CD4-positive, alpha-beta T cell (primary cell): Measurements from ENCODE around the gene DEDD2. TPM values are rescaled to one million over a fixed set of nuclear protein-coding genes. Genes with fewer than 3 reads are reported as not detected.
A peak's percentile ranks its signal among the peaks of the same experiment; 100 is the strongest.

Source experiments
- ATAC-seq: fragments of 200-7000 bp; cut with Tn5 transposase; one replicate; pipeline ENCODE4 v1.10.0; 2022; ENCODE audit warnings: mild to moderate bottlenecking; ENCODE audit not compliant: poor library complexity
- CTCF ChIA-PET: fragments of 350-600 bp; sonication (Branson Sonifier 250); formaldehyde crosslinking; loops from one replicate; lab custom pipeline; 2021; ENCODE audit warnings: antibody characterized with exemption, inconsistent platforms; lab: Charles Lee
- POLR2A ChIA-PET: fragments of 350-600 bp; sonication (Branson Sonifier 250); formaldehyde crosslinking; loops from one replicate; lab custom pipeline; 2021; ENCODE audit warnings: antibody characterized with exemption, inconsistent platforms; lab: Charles Lee
- DNase-seq, 14 experiments: peaks; one replicate each; pipeline ENCODE4 v3.0.0-alpha.2; 2013 to 2020; ENCODE audit warnings: mixed read lengths in 2 of 14
- H3K27ac ChIP-seq, 2 donors: one replicate each; pipeline versions ENCODE4 v1.5.1 to v1.7.0; 2013; ENCODE audit warnings: low read length in 2 of 2, low read depth in 1 of 2, mild to moderate bottlenecking in 1 of 2
- H3K27me3 ChIP-seq, 2 experiments: 1 replicate in 1 of 2; 2 replicates in 1 of 2; pipeline versions ENCODE4 v1.6.1 to v1.7.0; 2013; ENCODE audit warnings: low read length in 2 of 2, control low read depth in 1 of 2, mild to moderate bottlenecking in 1 of 2, moderate library complexity in 1 of 2; ENCODE audit not compliant: insufficient read depth in 2 of 2, control insufficient read depth in 1 of 2
- H3K36me3 ChIP-seq: one replicate; pipeline ENCODE4 v1.6.1; 2013; ENCODE audit warnings: low read length, control low read depth; ENCODE audit not compliant: insufficient read depth
- H3K4me1 ChIP-seq: one replicate; pipeline ENCODE4 v1.6.1; 2013; ENCODE audit warnings: low read length, control low read depth; ENCODE audit not compliant: insufficient read depth
- H3K4me3 ChIP-seq: one replicate; pipeline ENCODE4 v1.5.1; 2013; ENCODE audit warnings: mild to moderate bottlenecking, low read length, moderate library complexity
- H3K9me3 ChIP-seq, 2 experiments: 1 replicate in 1 of 2; 2 replicates in 1 of 2; pipeline versions ENCODE4 v1.6.1 to v1.7.0; 2013; ENCODE audit warnings: low read length in 2 of 2, mild to moderate bottlenecking in 2 of 2, control low read depth in 1 of 2, moderate library complexity in 1 of 2; ENCODE audit not compliant: control insufficient read depth in 1 of 2, insufficient read depth in 1 of 2
- H3K27ac Mint-ChIP-seq: one replicate; pipeline ENCODE4 v1.8.0; 2020; ENCODE audit warnings: mixed read lengths
- H3K27me3 Mint-ChIP-seq: one replicate; pipeline ENCODE4 v1.8.0; 2021; ENCODE audit warnings: mixed read lengths
- H3K36me3 Mint-ChIP-seq: one replicate; pipeline ENCODE4 v1.8.0; 2021; ENCODE audit warnings: low read depth, mixed read lengths
- H3K4me1 Mint-ChIP-seq: one replicate; pipeline ENCODE4 v1.8.0; 2021; ENCODE audit warnings: low read depth, mixed read lengths
- H3K4me3 Mint-ChIP-seq: one replicate; pipeline ENCODE4 v1.8.0; 2020; ENCODE audit warnings: mild to moderate bottlenecking, mixed read lengths
- H3K9me3 Mint-ChIP-seq: one replicate; pipeline ENCODE4 v1.8.0; 2020; ENCODE audit warnings: mixed read lengths
- CTCF ChIP-seq: fragments of 200-600 bp; IDR thresholded peaks from one replicate; pipeline ENCODE4 v1.8.0; 2022; ENCODE audit warnings: antibody characterized with exemption, mild to moderate bottlenecking
- intact Hi-C, 2 experiments: fragments of 100-400 bp; cut with DNase I in 1 of 2; cut with micrococcal nuclease in 1 of 2; formaldehyde crosslinking; loops; one replicate each; pipeline versions ENCODE4 v1.15.1 to v1.9.0; 2023 to 2025; cut with DNase I, micrococcal nuclease
- total RNA-seq, 174 experiments: library from RNA in 2 of 174; stranded (reverse) in 2 of 174; gene quantifications; one replicate each; pipeline ENCODE4 v1.2.3 and lab custom pipeline; 2021 to 2026

Gene DEDD2
- total RNA-seq, 2 experiments from 2014 or later, result 96.5 to 103 TPM

GRCh38 chr19:42174188-42174587, 43.3 kb downstream of the DEDD2 start:
- Mint-ChIP-seq H3K36me3 (no peaks in the 10 kb centered on the region), H3K4me1 (peaks cover 13% of the 10 kb centered on the region), H3K27me3 (peaks cover 26% of the 10 kb centered on the region), H3K9me3 (no peaks in the 10 kb centered on the region), H3K4me3 (peak overlapping the region; percentile 44), H3K27ac (no peak overlapping the region)
- POLR2A ChIA-PET, result interaction anchor here (1.0 kb wide), 1 partner anchor 41 kb away, joined by 4 read pairs; no protein-coding TSS in a partner anchor
- intact Hi-C loops, result no loop called here
- ATAC-seq (no peak), DNase-seq (no peak)
- H3K27me3 ChIP-seq, result peaks cover 29% of the 10 kb centered on the region in 2 experiments
- H3K4me3 ChIP-seq, result no peak overlapping the region
- no peaks in the 10 kb centered on the region for H3K36me3 ChIP-seq
- H3K27ac ChIP-seq, result no peak overlapping the region
- H3K9me3 ChIP-seq, result no peaks in the 10 kb centered on the region
- CTCF ChIA-PET, result no interaction called here
- no peak for TF ChIP-seq CTCF
- H3K4me1 ChIP-seq, result peaks cover 26% of the 10 kb centered on the region

GRCh38 chr19:42173695-42174094, 43.8 kb downstream of the DEDD2 start:
- intact Hi-C loops, result loop anchor here in 1 of 2 experiments (1.0 kb wide), 1 partner anchor 38 kb away; no protein-coding TSS in a partner anchor
- H3K4me1 Mint-ChIP-seq, result peaks cover 13% of the 10 kb centered on the region
- peaks cover 22% of the 10 kb centered on the region for H3K4me1 ChIP-seq
- POLR2A ChIA-PET, result no interaction called here
- H3K4me3 Mint-ChIP-seq, result no peak overlapping the region
- TF ChIP-seq CTCF, result no peak
- H3K36me3 Mint-ChIP-seq, result no peaks in the 10 kb centered on the region
- peaks cover 26% of the 10 kb centered on the region for H3K27me3 Mint-ChIP-seq
- H3K27ac Mint-ChIP-seq, result no peak overlapping the region
- no peak overlapping the region for H3K4me3 ChIP-seq
- no peaks in the 10 kb centered on the region for H3K36me3 ChIP-seq
- no peak for DNase-seq
- no peaks in the 10 kb centered on the region for H3K9me3 ChIP-seq
- H3K27me3 ChIP-seq, result peaks cover 24 to 27% of the 10 kb centered on the region in 2 experiments
- no peak overlapping the region for H3K27ac ChIP-seq
- H3K9me3 Mint-ChIP-seq, result no peaks in the 10 kb centered on the region
- no peak for ATAC-seq
- CTCF ChIA-PET, result no interaction called here

GRCh38 chr19:42172261-42172660, 45.2 kb downstream of the DEDD2 start:
- H3K27me3 ChIP-seq, result peaks cover 15 to 18% of the 10 kb centered on the region in 2 experiments
- no peak for TF ChIP-seq CTCF
- H3K36me3 ChIP-seq, result no peaks in the 10 kb centered on the region
- Mint-ChIP-seq H3K27me3 (peaks cover 26% of the 10 kb centered on the region), H3K9me3 (no peaks in the 10 kb centered on the region), H3K4me1 (peaks cover 13% of the 10 kb centered on the region), H3K36me3 (no peaks in the 10 kb centered on the region), H3K4me3 (no peak overlapping the region), H3K27ac (no peak overlapping the region)
- H3K4me3 ChIP-seq, result no peak overlapping the region
- DNase-seq, result no peak
- no peak overlapping the region for H3K27ac ChIP-seq
- intact Hi-C loops, result no loop called here
- no peaks in the 10 kb centered on the region for H3K9me3 ChIP-seq
- no peak for ATAC-seq
- CTCF ChIA-PET, result interaction anchor here (0.6 kb wide), 1 partner anchor 15 kb away, joined by 3 read pairs; no protein-coding TSS in a partner anchor
- peaks cover 15% of the 10 kb centered on the region for H3K4me1 ChIP-seq
- POLR2A ChIA-PET, result no interaction called here
